NCI-H524 (cell line): ENCODE data around the gene LETM1.

Experiments used
- DNase-seq, 2 experiments: peaks; one replicate each; lab custom pipeline; 2025; lab: John Stamatoyannopoulos, UW

The LETM1 gene

GRCh38 chr4:1826531-1827350 is 29.2 kb downstream of the LETM1 start:
- no peak for DNase-seq

DNA sequence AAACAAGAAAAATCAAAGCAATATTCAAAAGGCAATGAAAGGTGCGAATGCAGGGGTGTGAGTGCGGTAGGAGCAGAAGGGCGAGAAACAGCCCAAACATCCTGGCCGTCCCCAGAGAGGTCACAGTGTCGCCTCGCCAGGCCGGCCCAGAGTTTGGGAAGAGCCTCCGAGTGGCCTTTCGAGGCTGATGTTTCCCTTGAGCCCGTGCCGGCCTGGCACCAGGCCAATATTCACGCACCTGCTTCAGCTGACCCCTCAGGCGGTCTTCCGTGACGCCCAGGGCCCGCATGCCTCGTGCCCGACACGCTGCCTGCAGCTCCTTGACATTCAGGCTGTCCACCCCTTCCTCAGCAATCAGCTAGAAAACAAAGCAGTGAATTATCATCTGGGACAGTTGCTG is 30.6 kb downstream of the LETM1 start:
- no peak for DNase-seq

- DNase-seq, result no peak
Measured at GRCh38 chr4:1824746-1825145, 31.2 kb downstream of the LETM1 start.

- no peak for DNase-seq
Measured at GRCh38 chr4:1823545-1823932, 32.4 kb downstream of the LETM1 start.

DNA sequence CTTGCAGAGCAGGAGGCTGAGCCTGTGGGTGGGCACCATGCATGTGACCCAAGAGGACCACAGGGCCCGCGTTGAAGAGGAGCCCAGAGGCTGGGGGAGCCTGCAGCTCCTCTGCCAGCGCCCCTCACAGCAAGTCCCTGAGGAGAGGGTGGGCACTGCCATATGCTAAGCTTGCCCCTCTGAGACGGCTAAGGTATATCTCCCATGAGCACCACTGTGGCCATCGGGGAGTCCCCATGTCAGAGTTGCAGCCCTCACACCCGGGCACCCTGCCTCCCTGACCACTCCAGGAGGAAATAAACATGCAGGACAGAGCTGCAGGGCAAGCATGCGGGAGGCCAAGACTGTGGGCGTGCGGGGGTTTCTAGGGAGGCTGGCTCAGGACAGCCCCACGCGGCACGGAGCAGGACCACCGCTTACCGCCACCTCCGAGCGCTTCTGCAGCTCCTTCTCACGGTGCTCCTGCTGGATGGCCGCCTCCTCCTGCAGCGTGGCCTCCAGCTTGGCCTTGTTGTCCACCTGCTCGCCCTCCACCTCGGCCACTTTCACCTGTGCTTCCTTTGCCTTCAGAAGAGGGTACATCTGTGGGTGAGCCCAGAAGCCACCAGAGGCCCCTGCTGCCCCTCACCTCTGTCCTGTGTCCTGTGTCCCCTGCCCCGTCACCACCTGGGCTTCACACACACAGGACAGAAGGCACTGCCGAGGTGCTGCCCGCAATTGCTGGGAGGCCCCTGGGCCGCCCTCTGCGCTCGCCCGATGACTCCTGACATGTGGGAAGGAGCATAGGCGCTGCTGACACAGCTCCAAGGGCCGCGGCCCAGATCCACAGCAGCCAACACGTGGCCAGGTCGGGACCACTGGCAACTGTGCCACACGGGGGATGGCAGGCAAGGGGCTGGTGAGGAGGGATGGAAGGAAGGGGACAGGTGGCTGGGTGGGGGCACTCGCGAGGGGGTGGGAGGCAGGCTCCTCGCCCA is 33.1 kb downstream of the LETM1 start:
- DNase-seq, result no peak

DNA sequence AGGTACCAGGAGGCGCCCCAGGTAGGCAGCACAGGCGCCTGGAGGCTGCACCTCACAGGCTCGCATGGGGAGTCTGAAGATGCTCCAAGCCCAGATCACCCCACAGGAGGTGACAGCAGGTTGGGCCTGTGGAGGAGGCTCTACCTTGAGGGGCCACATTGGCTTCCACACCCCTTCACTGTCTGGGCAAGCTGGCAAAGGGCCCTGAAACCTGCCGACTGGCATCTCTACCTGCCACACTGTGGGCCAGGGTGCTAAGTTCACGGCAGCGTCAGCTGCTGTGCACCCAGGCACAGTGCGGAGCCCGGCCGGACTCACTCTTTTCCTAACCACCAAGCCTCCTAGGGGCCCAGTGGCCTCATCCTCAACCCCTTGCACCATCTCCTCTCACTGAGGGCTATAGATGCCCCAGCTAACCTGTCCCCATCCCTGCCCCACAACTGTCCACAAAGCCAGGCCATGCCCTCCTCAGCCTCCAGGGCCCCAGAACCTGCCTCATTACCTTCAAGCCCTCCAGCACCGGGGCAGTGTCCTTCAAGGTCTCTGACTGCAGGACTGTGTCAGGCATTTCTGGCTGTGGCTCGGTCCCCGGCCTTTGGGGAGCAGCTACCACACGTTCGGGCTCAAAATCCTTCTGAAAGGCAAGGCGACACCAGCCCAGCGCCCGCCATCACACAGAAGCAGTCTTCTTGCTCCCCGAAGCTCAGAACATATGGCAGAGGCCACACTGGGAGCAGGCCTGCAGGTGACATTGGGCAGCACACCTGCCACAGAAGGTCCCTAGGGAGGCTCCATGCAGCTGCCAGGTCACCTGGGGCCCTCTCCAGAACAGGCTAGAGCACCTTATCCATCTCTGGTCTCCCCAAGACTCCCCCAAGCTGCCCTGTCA is 34.0 kb downstream of the LETM1 start:
- DNase-seq, result no peak

GRCh38 chr4:1819816-1820215 is 36.1 kb downstream of the LETM1 start:
- no peak for DNase-seq

GRCh38 chr4:1819284-1819683 is 36.7 kb downstream of the LETM1 start:
- DNase-seq, result no peak

DNA sequence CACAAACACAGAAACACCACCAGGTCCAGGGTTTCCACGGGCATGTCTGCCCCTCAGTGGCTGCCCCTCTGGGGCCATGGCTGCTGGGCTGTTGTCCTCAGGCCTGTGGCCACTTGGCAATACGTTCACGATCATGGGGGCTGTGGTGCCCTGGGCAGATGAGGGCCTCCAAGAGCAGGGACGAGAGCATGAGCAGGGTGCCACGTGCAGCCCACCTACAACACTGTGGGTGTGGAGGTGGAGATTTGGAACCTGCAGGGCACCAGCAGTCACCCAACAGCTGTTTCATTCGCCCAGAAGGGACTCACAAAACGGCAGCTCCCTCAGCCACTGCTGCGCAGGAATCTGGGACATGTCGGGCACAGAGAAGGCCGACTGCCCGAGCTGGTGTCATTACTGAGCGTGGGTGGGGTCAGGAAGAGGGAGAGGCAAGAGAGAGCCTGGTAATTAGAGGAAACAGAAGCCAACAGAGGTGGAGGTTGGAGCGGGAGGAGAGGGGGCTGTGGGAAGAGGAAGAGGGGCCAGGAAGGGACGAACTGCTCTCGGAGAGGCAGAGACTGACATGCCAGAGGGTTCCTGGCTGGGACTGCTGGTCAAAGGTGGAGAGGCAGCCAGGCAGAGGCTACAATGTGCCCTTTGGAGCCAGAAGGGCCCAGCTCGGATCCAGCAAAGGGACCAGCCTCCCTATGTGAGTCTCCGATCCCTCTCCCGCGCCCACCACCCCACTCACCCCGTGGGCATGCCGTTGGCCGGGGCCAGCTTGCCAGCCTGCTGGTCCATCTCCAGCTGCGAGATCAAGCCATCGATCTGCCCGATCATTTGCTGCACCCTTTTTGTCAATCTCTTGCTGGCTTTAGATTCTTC is 39.7 kb downstream of the LETM1 start:
- DNase-seq, result no peak

DNA sequence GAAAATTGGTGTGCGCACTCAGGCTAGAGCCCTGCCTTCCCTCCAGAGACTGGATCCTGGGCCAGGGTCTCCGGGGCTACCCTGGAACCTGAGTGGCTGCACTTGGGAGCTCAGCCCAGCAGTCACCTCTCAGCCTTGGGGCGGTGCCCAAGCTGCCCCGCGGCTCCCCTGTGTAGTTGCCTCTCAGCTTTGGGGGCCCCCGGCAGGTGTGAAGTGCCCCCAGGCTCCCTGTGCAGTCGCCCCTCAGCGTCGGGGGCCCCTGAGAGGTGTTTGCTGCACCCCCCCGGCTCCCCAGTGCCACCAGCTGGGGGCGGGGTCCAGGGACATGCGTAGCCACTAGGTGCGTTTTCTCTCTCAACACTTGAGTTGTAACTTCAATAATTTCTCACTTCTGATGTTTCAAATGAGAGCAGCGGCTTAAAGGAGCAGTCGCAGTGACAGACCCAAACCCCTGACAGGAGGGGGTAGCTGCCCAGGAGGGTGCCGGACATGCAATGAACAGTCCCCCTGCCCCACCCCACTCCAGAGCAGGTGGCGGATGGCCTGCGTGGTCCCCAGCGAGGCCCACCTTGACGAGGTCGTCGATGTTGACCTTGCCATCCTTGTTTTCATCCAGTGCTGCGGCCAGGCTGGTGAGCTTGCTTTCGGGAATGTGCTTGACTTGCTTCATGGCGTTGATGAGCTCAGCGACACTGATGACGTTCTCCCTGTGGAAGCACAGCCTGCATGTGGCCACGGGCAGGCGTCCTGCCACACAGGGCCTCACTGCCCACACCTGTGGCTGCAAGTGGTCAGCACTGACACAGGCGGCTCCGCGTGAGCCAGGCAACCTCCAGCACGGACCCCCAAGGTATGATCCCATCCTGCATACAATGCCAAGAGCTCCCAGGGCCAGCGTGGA is 40.6 kb downstream of the LETM1 start:
- no peak for DNase-seq

GRCh38 chr4:1814453-1814852 is 41.5 kb downstream of the LETM1 start:
- no peak for DNase-seq

GRCh38 chr4:1813915-1814314 is 42.0 kb downstream of the LETM1 start:
- no peak for DNase-seq

GRCh38 chr4:1813231-1813630 is 42.7 kb downstream of the LETM1 start:
- no peak for DNase-seq

DNA sequence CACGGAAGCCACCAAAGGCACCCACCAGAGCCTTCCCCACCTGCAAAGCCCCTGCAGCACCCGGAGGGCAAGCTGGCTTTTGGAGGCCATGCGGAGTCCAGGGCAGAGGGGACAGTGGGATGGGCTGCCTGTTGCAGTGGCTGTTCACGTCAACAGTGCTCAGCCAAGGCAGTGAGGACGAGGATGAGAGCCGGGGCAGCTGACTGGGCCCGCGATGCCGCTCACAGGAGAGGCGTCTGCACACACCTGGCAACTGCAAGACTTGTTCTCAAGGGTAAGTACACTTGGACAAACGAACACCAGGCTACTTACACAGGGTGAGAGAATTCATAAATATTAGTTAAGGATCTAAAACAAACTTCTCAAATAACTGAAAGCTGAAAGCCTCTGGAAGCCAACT is 43.2 kb downstream of the LETM1 start:
- no peak for DNase-seq

- no peak for DNase-seq
Measured at GRCh38 chr4:1810765-1811164, 45.2 kb downstream of the LETM1 start.

- peak; percentile 65 to 82 for DNase-seq
Measured at GRCh38 chr4:1809754-1810502, 46.0 kb downstream of the LETM1 start.

DNA sequence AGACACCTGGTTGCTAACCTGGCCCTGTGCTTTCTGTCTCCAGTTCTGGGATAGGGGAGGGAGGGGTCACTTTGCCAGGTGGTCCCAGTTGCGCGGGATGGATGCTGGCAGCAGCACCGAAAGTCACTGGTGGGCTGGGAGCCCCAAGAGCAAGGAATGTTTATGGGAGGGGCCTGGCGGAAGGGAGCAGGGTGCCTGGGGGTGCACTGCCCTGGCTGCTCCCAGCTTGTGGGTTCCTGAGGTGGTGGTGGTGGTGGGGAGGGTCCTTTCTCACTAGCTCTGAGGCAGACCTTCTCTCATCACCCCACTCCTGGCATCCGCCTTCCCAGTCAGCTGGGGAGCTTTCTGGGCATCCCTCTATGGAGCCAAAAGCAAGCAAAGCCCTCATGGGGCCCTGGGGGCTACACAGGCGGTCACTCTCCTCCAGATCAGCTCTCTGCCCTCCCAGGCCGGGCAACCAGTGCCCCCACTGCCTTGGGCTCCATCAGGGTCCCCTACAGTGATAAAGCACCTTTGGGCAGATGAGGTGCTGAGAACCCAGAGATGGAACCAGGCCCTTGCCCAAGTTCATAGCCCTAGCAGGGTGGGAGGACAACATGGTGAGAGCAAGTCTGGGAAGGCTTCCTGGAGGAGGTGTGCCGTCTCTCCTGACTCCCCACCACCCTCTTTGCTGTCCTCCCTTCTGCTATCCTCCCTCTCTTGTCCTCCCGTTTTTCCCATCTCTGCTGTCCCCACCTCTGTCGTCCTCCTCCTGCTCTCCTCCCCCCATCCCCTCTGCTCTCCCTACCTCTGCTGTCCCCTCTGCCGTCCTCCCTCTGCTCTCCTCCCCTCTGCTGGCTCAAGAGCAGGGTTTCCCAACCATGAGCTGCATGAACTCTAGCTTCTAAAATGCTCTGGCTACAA is 46.9 kb downstream of the LETM1 start:
- no peak for DNase-seq

DNA sequence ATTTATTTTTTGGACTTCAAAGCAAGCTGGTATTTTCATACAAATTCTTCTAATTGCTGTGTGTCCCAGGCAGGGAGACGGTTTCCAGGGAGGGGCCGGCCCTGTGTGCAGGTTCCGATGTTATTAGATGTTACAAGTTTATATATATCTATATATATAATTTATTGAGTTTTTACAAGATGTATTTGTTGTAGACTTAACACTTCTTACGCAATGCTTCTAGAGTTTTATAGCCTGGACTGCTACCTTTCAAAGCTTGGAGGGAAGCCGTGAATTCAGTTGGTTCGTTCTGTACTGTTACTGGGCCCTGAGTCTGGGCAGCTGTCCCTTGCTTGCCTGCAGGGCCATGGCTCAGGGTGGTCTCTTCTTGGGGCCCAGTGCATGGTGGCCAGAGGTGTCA is 47.6 kb downstream of the LETM1 start:
- no peak for DNase-seq
